ENCODE measurements around the gene CBR3.

The CBR3 gene

GRCh38 chr21:36156815-36157670 lies 22.2 kb downstream of the CBR3 start, which contains the start of gene DOP1B:
Gene DOP1B, plus strand, starts transcription at chr21:36156824. Its CDS starts 7,910 bp downstream, at chr21:36164734.
- DNase-seq: no peak

GRCh38 chr21:36159356-36159921 lies 24.6 kb downstream of the CBR3 start:
- DNase-seq: no peak

DNA sequence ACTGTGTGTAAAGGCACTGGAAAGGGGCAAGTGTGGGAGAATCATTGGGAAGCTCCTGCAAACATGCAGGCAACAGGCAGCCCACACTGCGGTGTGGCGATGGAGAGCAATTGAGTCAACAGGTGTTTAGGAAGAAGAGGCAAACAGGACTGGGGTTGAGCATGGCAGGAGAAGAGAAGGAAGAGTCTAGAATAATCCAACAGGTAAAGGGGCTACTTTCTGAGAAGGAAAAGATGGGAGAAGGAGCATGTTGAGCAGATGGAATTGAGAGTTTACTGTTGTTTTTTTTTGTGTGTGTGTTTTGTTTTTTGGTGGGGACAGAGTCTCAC lies 25.9 kb downstream of the CBR3 start:
- no peak for DNase-seq

GRCh38 chr21:36162631-36163030 lies 27.8 kb downstream of the CBR3 start:
- no peak for DNase-seq

DNA sequence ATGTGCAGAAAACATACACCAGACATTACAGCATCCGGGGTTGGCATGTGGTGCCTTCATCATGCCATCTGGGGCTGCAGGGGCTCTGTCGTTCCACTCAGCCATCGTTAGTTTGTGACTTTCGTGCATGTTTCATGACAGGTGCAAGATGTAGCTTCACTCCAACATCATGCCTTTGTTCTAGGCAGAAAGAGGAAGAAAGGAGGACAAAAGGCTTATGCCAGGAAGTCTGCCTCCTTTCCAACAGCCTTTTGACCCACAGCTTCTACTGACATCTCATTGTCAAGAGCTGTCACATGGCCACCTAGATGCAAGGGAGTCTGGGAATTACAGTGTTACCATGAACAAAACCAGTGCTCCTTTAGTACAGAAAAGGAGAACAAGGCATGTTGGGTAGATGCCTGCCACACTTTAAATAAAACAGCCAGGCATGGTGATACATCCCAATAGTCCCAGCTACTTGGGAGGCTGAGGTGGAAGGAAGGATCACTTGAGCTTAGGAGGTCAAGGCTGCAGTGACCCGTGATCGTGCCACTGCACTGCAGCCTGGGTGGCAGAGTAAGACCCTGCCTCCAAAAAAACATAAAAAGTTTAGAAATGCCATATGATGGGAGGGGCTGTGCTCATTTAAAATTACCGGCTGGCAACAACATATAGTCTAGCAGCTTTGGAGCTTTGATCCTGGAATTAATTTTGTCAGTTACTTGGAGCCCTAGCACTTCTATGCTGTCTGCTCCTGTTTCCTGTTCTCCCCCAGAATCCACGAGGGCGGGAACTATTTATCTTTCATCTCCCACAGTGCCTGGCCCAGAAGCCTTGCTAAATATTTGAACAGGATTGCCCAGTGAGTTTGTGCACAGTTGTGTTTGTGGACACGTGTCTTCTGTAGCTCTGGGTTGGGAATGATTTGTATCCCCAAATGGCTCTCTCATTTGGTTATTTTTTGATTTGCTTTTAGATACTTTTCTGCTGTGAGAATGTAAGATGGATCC lies 29.2 kb downstream of the CBR3 start:
- no peak for DNase-seq

DNA sequence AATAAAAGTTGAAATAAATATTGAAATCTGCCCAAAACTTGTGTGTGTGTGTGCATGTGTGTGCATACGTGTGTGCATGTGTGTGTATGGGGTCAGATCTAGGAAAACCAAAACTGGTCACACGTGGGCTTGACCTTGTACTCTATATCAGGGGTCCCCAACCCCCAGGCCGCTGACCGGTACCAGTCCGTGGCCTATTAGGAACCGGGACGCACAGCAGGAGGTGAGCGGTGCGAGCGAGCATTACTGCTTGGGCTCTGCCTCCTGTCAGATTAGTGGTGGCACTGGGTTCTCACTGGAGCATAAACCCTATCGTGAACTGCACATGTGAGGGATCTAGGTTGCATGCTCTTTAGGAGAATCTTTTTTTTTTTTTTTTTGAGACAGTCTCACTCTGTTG lies 30.5 kb downstream of the CBR3 start:
- no peak for DNase-seq

DNA sequence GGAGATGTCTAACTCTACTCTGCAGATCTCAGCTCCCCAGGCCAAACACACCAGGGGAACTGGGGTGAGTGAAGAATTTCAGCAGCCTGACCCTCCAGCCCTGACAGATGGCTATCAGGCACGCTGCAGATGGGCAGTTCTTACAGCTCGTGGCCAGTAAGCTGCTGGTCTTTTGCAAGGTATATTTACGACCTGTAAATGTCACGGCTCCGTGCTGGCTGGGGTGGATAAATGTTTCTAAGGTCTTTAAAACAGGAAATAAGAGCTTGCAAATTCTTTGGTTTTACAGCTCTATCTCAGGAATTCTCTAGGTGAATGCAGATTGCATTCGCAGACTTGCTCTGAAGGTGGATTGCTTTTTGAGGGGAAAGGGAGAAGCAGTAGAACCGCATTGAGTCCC lies 31.8 kb downstream of the CBR3 start:
- no peak for DNase-seq

GRCh38 chr21:36167541-36167940 lies 32.7 kb downstream of the CBR3 start:
- DNase-seq: no peak

DNA sequence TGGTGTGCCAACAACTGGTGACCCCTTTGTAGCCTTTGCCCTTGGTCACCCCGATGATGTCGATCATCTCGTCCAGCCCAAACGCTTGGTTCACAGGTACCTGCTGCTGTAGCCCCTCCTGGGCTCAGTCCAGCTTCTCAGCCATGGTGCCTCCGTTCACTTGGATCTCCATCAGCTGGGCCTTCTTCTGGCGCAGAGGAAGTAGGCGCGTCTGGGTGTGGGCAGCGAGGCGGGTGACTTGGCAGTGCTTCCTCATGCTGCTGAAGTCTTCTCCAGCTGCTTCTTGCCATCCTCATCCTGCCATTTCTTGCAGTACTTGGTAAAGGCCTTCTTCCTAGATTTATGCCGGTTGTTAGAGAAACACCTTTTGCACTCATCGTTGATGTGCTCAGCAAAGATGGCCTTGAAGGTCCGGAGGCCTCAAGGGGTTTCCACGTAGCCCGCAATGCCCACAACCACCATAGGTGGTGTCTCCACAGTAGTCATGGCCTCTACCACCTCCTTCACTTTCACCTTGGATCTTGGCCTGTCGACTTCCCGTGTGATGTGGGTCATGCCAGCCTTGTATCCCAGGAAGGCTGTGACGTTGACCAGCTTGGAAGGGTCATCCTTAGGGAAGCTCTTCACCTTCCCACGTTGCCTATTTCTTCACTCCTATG lies 34.7 kb downstream of the CBR3 start:
- no peak for DNase-seq

GRCh38 chr21:36170823-36171222 lies 35.9 kb downstream of the CBR3 start:
- no peak for DNase-seq

GRCh38 chr21:36171336-36171735 lies 36.5 kb downstream of the CBR3 start:
- DNase-seq: no peak

- DNase-seq: no peak
These were observed 37.0 kb downstream of the CBR3 start for GRCh38 chr21:36171741-36172331.

DNA sequence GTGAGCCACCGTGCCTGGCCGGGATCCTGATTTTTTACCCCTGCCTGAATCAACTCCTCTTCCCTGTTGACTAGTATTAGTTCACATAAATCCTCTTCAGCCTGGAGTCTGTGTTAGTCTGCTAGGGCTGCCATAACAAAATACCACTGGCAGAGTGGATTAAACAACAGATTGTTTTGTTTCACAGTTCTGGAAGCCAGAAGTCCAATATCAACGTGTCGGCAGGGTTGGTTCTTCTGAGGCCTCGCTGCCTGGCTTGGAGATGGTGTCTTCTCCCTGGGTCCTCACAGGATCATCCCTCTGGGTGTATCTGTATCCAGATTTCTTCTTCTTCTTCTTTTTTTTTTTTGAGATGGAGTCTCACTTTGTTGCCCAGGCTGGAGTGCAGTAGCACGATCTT lies 39.9 kb downstream of the CBR3 start:
- no peak for DNase-seq

GRCh38 chr21:36175771-36176565 lies 41.1 kb downstream of the CBR3 start:
- no peak for DNase-seq

GRCh38 chr21:36178349-36178748 lies 43.5 kb downstream of the CBR3 start:
- no peak for DNase-seq

DNA sequence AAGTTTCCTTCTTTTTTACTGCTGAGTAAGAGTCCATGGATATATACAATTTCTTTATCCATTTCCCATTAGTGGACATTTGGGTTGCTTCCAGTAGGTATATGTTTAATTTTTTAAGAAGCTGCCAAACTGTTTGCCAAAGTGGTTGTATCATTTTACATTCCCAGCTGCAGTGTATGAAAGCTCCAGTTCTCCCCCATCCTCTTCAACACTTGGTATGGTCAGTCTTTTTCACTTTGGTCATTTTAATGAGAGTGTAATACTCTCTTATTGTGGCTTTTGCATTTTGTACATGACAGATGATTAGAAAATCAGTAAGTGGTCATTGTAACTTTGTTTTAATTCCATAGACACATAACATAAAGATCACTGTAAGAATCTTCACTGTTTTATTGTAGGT lies 44.3 kb downstream of the CBR3 start:
- DNase-seq: no peak

- no peak for DNase-seq
These were observed 46.1 kb downstream of the CBR3 start for GRCh38 chr21:36180963-36181362.

- no peak for DNase-seq
These were observed 48.4 kb downstream of the CBR3 start for GRCh38 chr21:36183144-36183795.

DNA sequence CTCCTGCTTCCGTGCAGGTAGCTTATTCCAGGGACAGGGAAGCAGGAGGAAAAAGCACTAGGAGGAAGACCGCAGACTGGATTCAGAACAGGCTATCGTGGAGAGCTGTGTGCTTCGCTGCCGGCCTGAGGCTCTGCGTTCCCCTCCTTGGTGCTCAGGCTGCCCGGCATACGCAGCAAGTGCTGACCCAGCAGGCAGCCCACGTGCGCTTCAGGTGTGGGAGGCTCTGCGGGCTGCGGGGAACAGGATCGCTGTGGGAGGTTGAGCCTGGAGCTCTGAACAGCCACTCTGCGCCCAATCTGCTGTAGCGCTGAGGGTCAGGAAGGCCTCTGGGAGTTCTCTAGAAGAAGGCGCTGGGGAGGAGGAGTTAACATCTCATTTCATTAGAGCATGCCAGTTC lies 49.7 kb downstream of the CBR3 start:
- DNase-seq: no peak

DNA sequence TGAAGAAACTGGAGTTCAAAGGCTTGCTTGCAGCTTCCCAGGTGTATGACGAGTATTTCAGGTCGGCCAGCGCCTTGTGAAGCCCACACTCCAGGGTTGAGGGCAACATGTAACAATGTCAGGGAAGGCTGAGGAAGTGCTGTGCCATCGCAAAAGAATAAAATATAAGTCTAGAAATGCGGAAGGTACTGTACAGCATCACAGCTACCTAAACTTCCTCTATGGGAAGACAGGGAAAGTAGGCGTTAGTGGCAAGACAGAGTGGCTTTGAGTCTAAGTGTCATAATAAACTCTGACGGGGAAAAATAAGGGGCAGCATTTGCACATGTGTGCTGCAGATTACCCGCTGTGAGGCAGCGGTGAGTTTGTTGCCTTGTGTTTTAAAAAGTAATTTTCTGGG lies 50.6 kb downstream of the CBR3 start:
- no peak for DNase-seq

DNA sequence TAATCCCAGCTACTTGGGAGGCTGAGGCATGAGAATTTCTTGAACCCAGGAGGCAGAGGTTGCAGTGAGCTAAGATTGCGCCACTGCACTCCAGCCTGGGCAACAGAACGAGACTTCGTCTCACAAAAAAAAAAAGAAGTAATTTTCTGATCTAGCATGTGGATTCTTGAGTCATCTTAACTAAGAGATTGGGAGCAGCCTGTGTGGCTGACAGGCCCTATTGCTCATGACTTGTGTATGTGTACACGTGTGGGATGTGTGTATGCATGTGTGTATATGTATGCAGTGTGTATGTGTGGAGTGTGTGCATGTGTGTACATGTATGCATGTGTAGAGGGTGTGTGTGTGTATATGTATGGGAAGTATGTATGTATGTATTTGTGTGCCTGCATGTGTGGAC lies 51.2 kb downstream of the CBR3 start:
- DNase-seq: no peak
